Activated CD8-positive, alpha-beta memory T cell treated with anti-CD3 and anti-CD28 coated beads for 4 hours (primary cell): ENCODE results near the gene KCTD13.
"Not testable (repeated sequence)": the region's sequence is repeated elsewhere in the genome, so short reads cannot be mapped to it uniquely, and the experiment has no call there.

Experiments
- DNase-seq, 2 donors: peaks; one replicate each; pipeline ENCODE4 v3.0.0-alpha.2; 2020; ENCODE audit warnings: low read depth in 2 of 2

The KCTD13 gene

DNA sequence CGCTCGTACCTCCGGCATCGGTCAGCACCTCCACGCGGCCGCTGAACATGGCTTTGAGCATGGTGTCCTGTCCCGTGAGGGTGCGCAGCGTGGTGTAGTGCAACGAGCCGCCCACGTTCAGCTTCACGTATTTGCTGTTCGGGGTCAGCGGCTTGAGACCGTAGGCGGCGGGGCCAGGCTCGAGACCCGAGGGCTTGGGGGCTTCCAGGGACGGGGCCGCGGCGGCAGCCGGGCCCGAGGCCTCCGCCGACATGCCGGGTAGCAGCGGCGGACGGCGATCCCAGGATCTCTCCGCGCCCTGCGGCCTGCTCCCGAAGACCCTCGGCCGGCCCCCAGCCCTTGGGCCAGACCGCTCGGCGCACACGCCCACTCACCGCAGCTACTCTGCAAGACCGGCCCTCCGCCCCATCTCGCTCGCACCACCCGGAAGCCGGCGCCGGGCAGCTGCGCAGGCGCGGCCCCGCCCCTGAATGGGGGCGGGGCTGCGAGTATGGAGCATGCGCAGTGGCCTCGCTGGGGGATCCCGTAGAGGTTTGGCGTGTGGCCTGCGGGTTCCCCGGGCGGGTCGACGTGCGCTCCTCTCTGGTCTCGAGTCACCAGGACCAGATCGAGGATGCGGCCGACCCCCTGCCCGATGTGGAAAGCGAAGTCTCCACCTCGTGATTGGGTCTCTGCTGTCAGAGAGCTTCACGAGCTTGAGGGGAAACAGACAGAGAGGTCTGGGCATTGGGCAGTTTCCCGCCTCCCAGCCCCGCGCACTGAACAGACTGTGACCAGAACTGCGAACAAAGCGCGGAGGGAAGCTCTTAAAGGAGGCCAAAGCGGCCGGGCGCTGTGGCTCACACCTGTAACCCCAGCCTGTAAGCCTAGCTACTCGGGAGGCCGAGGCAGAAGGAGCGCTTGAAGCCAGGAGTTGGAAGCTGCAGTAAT, at the start of gene KCTD13:
TSS of gene KCTD13 (minus strand) at position 446 of the 930 bp plus-strand sequence. CDS start at position 253, 193 bp downstream.
- DNase-seq, result peak; percentile 72 to 76

GRCh38 chr16:29975134-29975538, 49.1 kb upstream of the KCTD13 start:
- DNase-seq, result no peak

GRCh38 chr16:29974291-29975133, 48.5 kb upstream of the KCTD13 start:
- no peak for DNase-seq

- DNase-seq, result peak; percentile 90 to 92
These were observed 47.6 kb upstream of the KCTD13 start, which contains the start of gene TAOK2 for GRCh38 chr16:29973384-29974246. Gene TAOK2 (plus strand): TSS chr16:29973868. CDS start chr16:29977773, 3,905 bp downstream.

GRCh38 chr16:29972992-29973383, 47.0 kb upstream of the KCTD13 start:
- no peak for DNase-seq

DNA sequence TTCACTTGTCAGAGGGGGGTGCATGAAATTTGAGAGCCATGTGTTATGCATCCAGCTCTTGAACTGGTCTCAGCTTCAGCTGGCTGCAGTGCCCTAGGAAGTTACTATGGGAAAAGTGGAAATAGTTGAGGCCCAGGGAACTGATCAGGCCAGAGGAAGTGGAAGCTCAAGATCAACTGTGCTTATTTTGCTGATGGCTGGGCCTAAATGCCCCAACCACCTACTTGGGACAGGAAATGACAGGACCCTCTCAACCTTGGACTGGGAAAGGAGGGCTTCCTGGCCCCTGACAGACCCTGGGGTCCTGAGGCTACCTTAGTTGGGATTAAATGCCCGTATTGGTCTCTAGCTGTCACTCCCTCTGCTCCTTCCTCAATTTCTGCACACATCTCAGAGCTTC, 46.5 kb upstream of the KCTD13 start:
- DNase-seq, result no peak

DNA sequence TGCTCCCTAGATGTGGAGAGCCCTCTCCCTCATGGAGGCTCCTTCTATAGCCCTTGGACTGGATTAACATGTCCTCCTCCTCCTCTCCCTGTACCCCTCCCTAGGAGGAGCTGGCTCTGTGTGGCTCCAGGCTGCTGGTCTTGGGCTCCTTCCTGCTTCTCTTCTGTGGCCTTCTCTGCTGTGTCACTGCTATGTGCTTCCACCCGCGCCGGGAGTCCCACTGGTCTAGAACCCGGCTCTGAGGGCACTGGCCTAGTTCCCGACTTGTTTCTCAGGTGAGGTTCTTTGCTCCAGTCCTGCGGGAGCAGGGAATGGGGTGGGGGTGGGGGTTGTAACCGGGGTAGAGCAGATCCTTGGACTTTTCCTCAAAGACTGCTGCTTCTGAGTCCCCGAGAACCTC, 45.3 kb upstream of the KCTD13 start:
- no peak for DNase-seq

- no peak for DNase-seq
These were observed 42.2 kb upstream of the KCTD13 start for GRCh38 chr16:29968205-29968604.

GRCh38 chr16:29963021-29963743, 37.2 kb upstream of the KCTD13 start:
- no peak for DNase-seq

DNA sequence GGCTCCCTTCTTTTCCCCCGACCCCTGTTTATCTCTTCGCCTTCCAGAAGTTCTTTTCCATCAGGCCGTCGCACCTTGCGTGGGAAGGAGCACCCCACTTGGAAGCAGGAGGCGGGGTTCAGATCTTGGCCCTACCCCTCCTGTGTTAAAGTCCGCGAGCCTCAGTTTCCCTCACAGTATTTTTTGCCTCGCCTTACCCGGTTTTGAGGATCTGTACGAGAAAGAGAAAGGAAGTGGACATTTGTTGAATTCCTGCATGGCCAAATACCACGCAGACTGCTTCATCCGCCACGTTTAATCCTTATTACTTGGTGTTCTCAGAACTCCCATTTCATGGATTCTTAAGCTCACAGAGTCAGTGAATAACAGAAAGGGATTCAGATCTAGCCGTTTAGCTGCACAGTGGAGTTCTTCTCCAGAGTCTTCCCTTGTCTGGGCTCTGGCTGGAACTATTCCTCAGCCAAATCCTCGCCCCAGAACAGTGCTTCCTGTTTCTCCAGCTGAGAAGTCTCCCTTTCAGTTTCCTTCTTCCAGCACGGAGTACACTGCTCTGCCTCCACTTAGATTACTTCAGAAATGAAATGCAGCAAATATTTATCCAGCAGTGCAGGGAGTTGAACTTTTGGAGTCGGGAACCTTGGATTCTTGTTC, 36.4 kb upstream of the KCTD13 start:
- DNase-seq, result no peak

DNA sequence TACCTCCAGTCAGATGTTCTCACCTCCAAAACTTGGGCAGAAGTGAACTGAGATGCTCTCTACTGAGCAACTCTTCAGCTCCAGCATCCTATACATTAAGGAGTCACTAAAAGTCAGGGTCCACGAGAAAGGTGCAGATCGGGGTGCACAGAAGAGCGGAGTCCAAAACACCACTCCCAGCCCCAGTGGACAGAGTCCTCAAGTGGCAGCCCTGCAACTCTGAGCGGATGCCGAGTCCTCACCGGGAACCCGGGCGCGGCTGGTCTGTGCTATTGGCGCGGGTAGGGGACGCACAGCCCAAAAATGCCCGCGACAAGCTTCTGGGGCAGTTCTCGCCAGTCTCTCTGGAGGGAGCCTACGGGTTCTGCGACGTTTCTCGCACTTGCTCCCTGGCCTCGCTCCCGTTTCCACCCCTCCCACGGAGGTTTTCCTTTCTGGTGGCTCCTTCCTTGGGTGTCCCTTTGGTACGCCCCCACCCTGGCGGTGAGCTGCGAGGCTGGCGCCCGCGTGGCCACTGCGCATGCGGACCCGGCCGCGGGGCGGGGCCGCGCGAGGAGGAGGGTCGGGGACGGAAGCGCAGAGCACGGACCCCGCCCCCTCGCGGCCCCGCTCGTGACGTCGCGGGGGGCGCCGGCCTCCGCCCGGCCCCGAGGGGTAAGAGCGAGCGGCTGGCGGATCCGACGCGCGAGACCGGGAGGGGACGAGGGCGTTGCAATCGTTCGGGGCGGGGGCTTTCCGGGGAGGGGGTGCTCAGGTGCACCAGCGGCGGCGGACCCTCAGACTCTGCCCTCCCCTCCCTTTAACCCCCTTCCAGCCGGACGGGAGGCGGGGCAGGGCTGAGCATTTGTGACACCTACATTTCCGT, 35.7 kb upstream of the KCTD13 start, which contains the start of gene TMEM219:
TSS of gene TMEM219 (plus strand) at position 601 of the 865 bp plus-strand sequence. CDS start 1,065 bp downstream, outside the sequence.
- peak; percentile 82 to 88 for DNase-seq

DNA sequence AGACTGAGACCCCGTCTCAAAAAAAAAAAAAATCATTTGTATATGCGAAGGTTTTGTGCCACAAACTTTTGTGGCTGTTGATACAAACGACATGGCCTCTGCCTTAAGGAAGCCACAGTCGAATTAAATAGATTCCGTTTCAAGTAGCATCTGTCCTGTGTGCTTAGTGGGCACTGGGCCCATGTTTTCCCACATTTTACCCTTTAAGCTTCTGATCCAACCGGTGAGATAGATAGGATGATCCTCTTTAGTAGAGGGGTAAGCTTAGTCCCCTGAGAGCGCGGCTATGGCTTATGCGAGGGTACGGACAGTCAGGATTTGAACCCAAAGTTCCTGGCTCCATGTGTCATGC, 35.1 kb upstream of the KCTD13 start:
- no peak for DNase-seq

GRCh38 chr16:29959821-29960220, 33.8 kb upstream of the KCTD13 start:
- not testable (repeated sequence) for DNase-seq

GRCh38 chr16:29959293-29959692, 33.3 kb upstream of the KCTD13 start:
- DNase-seq, result no peak

DNA sequence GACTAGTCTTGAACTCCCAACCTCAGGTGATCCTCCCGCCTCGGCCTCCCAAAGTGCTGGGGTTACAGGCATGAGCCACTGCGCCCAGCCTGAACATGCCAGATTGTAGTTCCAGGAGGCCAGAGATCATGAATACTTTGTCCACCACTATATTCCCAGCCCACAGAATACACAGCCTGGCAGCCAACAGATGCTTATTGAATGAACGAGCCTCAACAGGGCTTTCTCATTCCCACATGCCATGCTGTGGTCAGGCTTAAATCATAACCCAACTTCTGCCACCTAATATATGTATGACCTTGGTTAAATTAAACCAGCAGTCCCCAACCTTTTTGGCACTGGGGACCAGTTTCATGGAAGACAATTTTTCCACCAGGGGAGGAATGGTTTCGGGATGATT, 32.7 kb upstream of the KCTD13 start:
- no peak for DNase-seq

DNA sequence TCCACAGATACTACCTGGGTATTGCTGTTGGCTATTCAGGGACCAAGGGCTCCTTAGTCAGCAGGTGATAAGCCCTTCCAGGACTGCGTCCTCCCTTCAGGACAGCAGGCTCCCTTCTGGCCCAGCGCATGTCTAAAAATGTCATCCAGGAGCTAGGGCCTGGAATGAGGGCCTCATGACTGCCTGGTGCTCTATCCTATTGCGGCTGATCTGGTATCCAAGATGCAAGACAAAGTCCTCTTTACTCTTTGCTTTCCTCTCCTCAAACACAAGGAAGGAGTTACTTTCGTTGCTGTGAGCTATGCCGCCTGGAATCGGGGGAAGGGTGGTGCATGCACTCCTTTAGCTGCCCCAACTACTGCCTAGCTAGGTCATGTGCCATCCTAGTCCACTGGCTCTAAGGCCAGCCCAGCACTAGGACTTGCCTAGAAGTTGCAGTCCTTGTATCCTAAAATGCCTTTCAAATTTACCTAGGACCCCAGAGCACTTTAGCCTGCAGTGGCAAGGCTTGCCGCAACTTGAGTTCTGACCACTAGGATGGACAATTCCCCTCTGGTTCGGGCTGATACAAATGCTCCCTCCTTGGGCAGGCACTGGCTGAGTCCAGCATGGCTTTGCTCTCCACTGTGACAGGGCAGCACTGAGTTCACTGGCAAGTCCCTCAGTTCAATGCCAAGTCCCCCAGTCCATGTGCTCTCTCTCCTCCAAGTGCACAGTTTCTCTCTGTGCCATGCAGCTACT, 25.8 kb upstream of the KCTD13 start:
- no peak for DNase-seq

DNA sequence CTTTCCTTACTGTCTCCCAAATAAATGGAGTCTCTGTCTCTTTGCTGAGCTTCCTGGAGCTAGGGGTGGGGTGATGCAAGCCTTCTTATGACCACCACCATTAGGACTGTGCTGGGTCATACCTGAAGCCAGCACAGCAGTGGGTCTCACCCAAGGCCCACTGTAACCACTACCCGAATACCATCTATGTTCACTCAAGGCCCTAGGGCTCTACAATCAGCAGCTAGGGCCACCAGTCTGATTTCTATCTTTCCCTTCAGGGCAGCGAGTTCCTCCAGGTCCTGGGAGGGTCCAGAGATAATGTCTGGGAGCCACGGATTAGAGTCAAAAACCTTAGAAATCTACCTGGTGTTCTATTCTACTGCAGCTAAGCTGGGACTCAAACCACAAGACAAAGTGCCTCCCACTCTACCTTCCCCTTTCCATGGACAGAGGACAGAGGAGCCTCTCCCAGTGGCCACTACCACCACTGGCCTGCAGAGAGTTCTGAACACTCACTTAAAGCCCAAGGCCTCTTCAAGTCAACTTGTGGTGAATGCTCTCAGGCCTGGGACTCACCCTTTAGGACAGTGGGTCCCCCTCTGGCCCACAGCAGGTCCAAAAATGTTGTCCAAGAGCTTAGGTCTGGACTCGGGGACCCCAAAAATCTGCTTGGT, 24.9 kb upstream of the KCTD13 start:
- no peak for DNase-seq

- no peak for DNase-seq
These were observed 21.9 kb upstream of the KCTD13 start for GRCh38 chr16:29947897-29948296.
